ENCODE results near the gene TBC1D23. TPM values are rescaled to one million over a fixed set of nuclear protein-coding genes. Genes with fewer than 3 reads are reported as not detected.

The TBC1D23 gene
- polyA plus RNA-seq, 3 donors = 10.2 to 22.7 (median 12.2) TPM

GRCh38 chr3:100252001-100252400 is 8.8 kb upstream of the TBC1D23 start:
- Mint-ChIP-seq H3K4me3 (no peak overlapping the region), H3K4me1 (no peaks in the 10 kb centered on the region), H3K9me3 (peaks cover 0 to 3% (median 0%) of the 10 kb centered on the region in 7 donors), H3K36me3 (no peaks in the 10 kb centered on the region), H3K27ac (no peak overlapping the region), H3K27me3 (ENCODE audit: low read depth in 3 of 3) (peaks cover 0 to 2% (median 0%) of the 10 kb centered on the region in 3 donors)
- Histone ChIP-seq H3K9ac (ENCODE audit: insufficient read depth, low read length, poor library complexity, severe bottlenecking) (no peak overlapping the region), H3K4me2 (replicated peaks; ENCODE audit: extremely low read depth, low read length, poor library complexity, severe bottlenecking) (no peak overlapping the region), H3K27ac (ENCODE audit: low read depth in 1 of 2, low read length in 2 of 2) (no peak overlapping the region), H3K9me3 (replicated peaks in 1 of 2; ENCODE audit: control insufficient read depth in 1 of 2, insufficient read depth in 1 of 2, low read length in 2 of 2) (no peaks in the 10 kb centered on the region), H2AFZ (ENCODE audit: insufficient read depth, low read depth, low read length, poor library complexity, severe bottlenecking) (no peak overlapping the region), H4K20me1 (ENCODE audit: insufficient read depth, low read length) (no peaks in the 10 kb centered on the region), H3K4me3 (replicated peaks in 1 of 3; ENCODE audit: low read depth in 2 of 3, low read length in 3 of 3) (no peak overlapping the region), H3K27me3 (ENCODE audit: control insufficient read depth in 2 of 2, insufficient read depth in 2 of 2, low read length in 2 of 2) (no peaks in the 10 kb centered on the region), H3K36me3 (replicated peaks in 1 of 2; ENCODE audit: control insufficient read depth in 1 of 2, insufficient read depth in 2 of 2, low read length in 2 of 2) (no peaks in the 10 kb centered on the region), H3K79me2 (ENCODE audit: insufficient read depth, low read length) (no peaks in the 10 kb centered on the region), H3K4me1 (ENCODE audit: control insufficient read depth in 1 of 2, insufficient read depth in 2 of 2, low read length in 2 of 2) (no peaks in the 10 kb centered on the region)
- no peak for DNase-seq
- 88% methylated on average over 1 of the region's 1 CpG for WGBS (ENCODE audit: insufficient coverage)
- intact Hi-C loops (cut with micrococcal nuclease) = loop anchor here in 1 of 2 donors (10.0 kb wide), 1 partner anchor 417 kb away; no protein-coding TSS in a partner anchor
- TF ChIP-seq, protein P1, sequence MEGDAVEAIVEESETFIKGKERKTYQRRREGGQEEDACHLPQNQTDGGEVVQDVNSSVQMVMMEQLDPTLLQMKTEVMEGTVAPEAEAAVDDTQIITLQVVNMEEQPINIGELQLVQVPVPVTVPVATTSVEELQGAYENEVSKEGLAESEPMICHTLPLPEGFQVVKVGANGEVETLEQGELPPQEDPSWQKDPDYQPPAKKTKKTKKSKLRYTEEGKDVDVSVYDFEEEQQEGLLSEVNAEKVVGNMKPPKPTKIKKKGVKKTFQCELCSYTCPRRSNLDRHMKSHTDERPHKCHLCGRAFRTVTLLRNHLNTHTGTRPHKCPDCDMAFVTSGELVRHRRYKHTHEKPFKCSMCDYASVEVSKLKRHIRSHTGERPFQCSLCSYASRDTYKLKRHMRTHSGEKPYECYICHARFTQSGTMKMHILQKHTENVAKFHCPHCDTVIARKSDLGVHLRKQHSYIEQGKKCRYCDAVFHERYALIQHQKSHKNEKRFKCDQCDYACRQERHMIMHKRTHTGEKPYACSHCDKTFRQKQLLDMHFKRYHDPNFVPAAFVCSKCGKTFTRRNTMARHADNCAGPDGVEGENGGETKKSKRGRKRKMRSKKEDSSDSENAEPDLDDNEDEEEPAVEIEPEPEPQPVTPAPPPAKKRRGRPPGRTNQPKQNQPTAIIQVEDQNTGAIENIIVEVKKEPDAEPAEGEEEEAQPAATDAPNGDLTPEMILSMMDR (IDR thresholded peaks at IDR 0.05) = no peak

GRCh38 chr3:100254168-100254777 is 6.5 kb upstream of the TBC1D23 start:
- Histone ChIP-seq H3K27ac (ENCODE audit: low read depth in 1 of 2, low read length in 2 of 2) (no peak overlapping the region), H3K4me2 (replicated peaks; ENCODE audit: extremely low read depth, low read length, poor library complexity, severe bottlenecking) (no peak overlapping the region), H3K4me3 (replicated peaks in 1 of 3; ENCODE audit: low read depth in 2 of 3, low read length in 3 of 3) (no peak overlapping the region), H3K9ac (ENCODE audit: insufficient read depth, low read length, poor library complexity, severe bottlenecking) (no peak overlapping the region), H3K79me2 (ENCODE audit: insufficient read depth, low read length) (no peaks in the 10 kb centered on the region), H4K20me1 (ENCODE audit: insufficient read depth, low read length) (no peaks in the 10 kb centered on the region), H3K4me1 (ENCODE audit: control insufficient read depth in 1 of 2, insufficient read depth in 2 of 2, low read length in 2 of 2) (no peaks in the 10 kb centered on the region), H3K9me3 (replicated peaks in 1 of 2; ENCODE audit: control insufficient read depth in 1 of 2, insufficient read depth in 1 of 2, low read length in 2 of 2) (no peaks in the 10 kb centered on the region), H3K36me3 (replicated peaks in 1 of 2; ENCODE audit: control insufficient read depth in 1 of 2, insufficient read depth in 2 of 2, low read length in 2 of 2) (no peaks in the 10 kb centered on the region), H3K27me3 (ENCODE audit: control insufficient read depth in 2 of 2, insufficient read depth in 2 of 2, low read length in 2 of 2) (no peaks in the 10 kb centered on the region), H2AFZ (ENCODE audit: insufficient read depth, low read depth, low read length, poor library complexity, severe bottlenecking) (no peak overlapping the region)
- peaks cover 0 to 2% (median 0%) of the 10 kb centered on the region in 3 donors for H3K27me3 Mint-ChIP-seq (ENCODE audit: low read depth in 3 of 3)
- peaks cover 0 to 3% (median 0%) of the 10 kb centered on the region in 7 donors for H3K9me3 Mint-ChIP-seq
- TF ChIP-seq, protein P1 (IDR thresholded peaks at IDR 0.05) = peak; percentile 39
- no peaks in the 10 kb centered on the region for H3K4me1 Mint-ChIP-seq
- intact Hi-C loops (cut with micrococcal nuclease) = loop anchor here in 1 of 2 donors (10.0 kb wide), 1 partner anchor 419 kb away; no protein-coding TSS in a partner anchor
- H3K36me3 Mint-ChIP-seq = no peaks in the 10 kb centered on the region
- no peak overlapping the region for H3K27ac Mint-ChIP-seq
- peak; percentile 3 to 41 (median 37) for DNase-seq
- no peak overlapping the region for H3K4me3 Mint-ChIP-seq
- 36% methylated on average over 3 of the region's 7 CpGs for WGBS (ENCODE audit: insufficient coverage)

Measured in CD14-positive monocyte (primary cell).